OCI-LY7 (cell line): ENCODE results near the gene BMP15. TPM values are rescaled to one million over a fixed set of nuclear protein-coding genes. Genes with fewer than 3 reads are reported as not detected.

ENCODE experiments used
- BruUV-seq: library from RNA; stranded (reverse); fragments of 400-500 nt; replicated peaks from 2 replicates; lab custom pipeline; 2021; lab: Mats Ljungman, UMichigan
- CTCF ChIA-PET: fragments of 300-600 bp; sonication (Branson Sonifier 250); formaldehyde crosslinking; loops from one replicate; lab custom pipeline; 2022; ENCODE audit warnings: antibody characterized with exemption; ENCODE audit not compliant: unreplicated experiment; lab: Charles Lee
- POLR2A ChIA-PET: fragments of 300-600 bp; sonication (Branson Sonifier 250); formaldehyde crosslinking; loops from one replicate; lab custom pipeline; 2022; ENCODE audit warnings: antibody characterized with exemption; lab: Charles Lee
- DNase-seq: peaks from one replicate; pipeline ENCODE4 v3.0.0-alpha.2; 2015; ENCODE audit warnings: low spot score
- H2AFZ ChIP-seq: fragments of 200-600 bp; sonication (generic), shearing (Covaris generic); 2 replicates; pipeline ENCODE4 v1.6.1; 2014; ENCODE audit warnings: mild to moderate bottlenecking, antibody characterized with exemption, low read length, moderate library complexity
- H3K27ac ChIP-seq: fragments of 200-600 bp; sonication (generic); 2 replicates; pipeline ENCODE4 v1.5.1; 2014; ENCODE audit warnings: mixed run types, low read depth, mild to moderate bottlenecking, moderate library complexity, low read length, inconsistent platforms; ENCODE audit not compliant: poor library complexity, severe bottlenecking
- H3K36me3 ChIP-seq: fragments of 200-600 bp; sonication (generic); 2 replicates; pipeline ENCODE4 v1.6.1; 2014; ENCODE audit warnings: mild to moderate bottlenecking, antibody characterized with exemption, low read length, moderate library complexity, mixed read lengths; ENCODE audit not compliant: insufficient read depth
- H3K4me1 ChIP-seq: fragments of 200-600 bp; sonication (generic); 2 replicates; pipeline ENCODE4 v1.5.1; 2014; ENCODE audit warnings: mild to moderate bottlenecking, low read length; ENCODE audit not compliant: insufficient read depth, poor library complexity, severe bottlenecking
- H3K4me2 ChIP-seq: fragments of 200-600 bp; sonication (generic); 2 replicates; pipeline ENCODE4 v1.6.1; 2014; ENCODE audit warnings: mild to moderate bottlenecking, low read length
- H3K4me3 ChIP-seq: fragments of 200-600 bp; sonication (generic); 2 replicates; pipeline ENCODE4 v1.5.1; 2014; ENCODE audit warnings: mild to moderate bottlenecking, low read depth, low read length; ENCODE audit not compliant: poor library complexity, severe bottlenecking
- H3K79me2 ChIP-seq: fragments of 200-600 bp; sonication (generic); 2 replicates; pipeline ENCODE4 v1.6.1; 2016; ENCODE audit warnings: low read depth, mild to moderate bottlenecking, low read length, moderate library complexity, mixed read lengths; ENCODE audit not compliant: insufficient read depth
- H3K9me2 ChIP-seq: fragments of 200-600 bp; sonication (generic); 2 replicates; pipeline ENCODE4 v1.6.1; 2016; ENCODE audit warnings: mild to moderate bottlenecking, low read length, mixed read lengths; ENCODE audit not compliant: insufficient read depth
- H3K9me3 ChIP-seq: fragments of 200-600 bp; sonication (generic); 2 replicates; pipeline ENCODE4 v1.6.1; 2014; ENCODE audit warnings: mild to moderate bottlenecking, mixed run types, low read length, mixed read lengths
- H4K20me1 ChIP-seq: fragments of 200-600 bp; sonication (generic); 2 replicates; pipeline ENCODE4 v1.6.1; 2014; ENCODE audit warnings: mild to moderate bottlenecking, antibody characterized with exemption, low read length, moderate library complexity, mixed read lengths; ENCODE audit not compliant: insufficient read depth
- CTCF ChIP-seq: fragments of 200-600 bp; sonication (generic); conservative IDR thresholded peaks from 2 replicates; pipeline ENCODE4 v1.5.1; 2014; ENCODE audit warnings: mild to moderate bottlenecking, antibody characterized with exemption, low read length, moderate library complexity, mixed read lengths
- EZH2phosphoT487 ChIP-seq: fragments of 200-600 bp; sonication (generic); IDR thresholded peaks from 2 replicates; pipeline ENCODE4 v1.6.1; 2018; ENCODE audit warnings: low read depth, borderline replicate concordance, mild to moderate bottlenecking, mixed run types, antibody characterized with exemption, low read length, moderate library complexity, mixed read lengths
- intact Hi-C: fragments of 100-400 bp; cut with micrococcal nuclease; formaldehyde crosslinking; loops from one replicate; pipeline ENCODE4 v1.10.0; 2022; ENCODE audit not compliant: unreplicated experiment
- total RNA-seq, 2 experiments: library from RNA; depleted of rRNA in 1 of 2; stranded (reverse); fragments of >200 nt in 1 of 2; shearing (Covaris generic) in 1 of 2; gene quantifications; 2 replicates each; pipeline ENCODE4 v1.2.3, GENCODE V29; 2014 to 2022

BMP15 gene
- total RNA-seq, 2 experiments from 2014 or later, result not detected

GRCh38 chrX:50871922-50872453 is 38.5 kb upstream of the BMP15 start:
- H3K27ac ChIP-seq, result no peak overlapping the region
- H4K20me1 ChIP-seq, result no peaks in the 10 kb centered on the region
- TF ChIP-seq CTCF (no peak), EZH2phosphoT487 (no peak)
- H2AFZ ChIP-seq, result no peak overlapping the region
- H3K4me2 ChIP-seq, result no peak overlapping the region
- DNase-seq, result no peak
- no peaks in the 10 kb centered on the region for H3K36me3 ChIP-seq
- ChIA-PET POLR2A (no interaction called here), CTCF (no interaction called here)
- intact Hi-C loops, result no loop called here
- H3K79me2 ChIP-seq, result no peaks in the 10 kb centered on the region
- no TSS peak for BruUV-seq
- H3K4me1 ChIP-seq, result no peaks in the 10 kb centered on the region
- no peaks in the 10 kb centered on the region for H3K9me3 ChIP-seq
- no peak overlapping the region for H3K4me3 ChIP-seq
- no peaks in the 10 kb centered on the region for H3K9me2 ChIP-seq

- Histone ChIP-seq H3K27ac (no peak overlapping the region), H2AFZ (no peak overlapping the region), H3K36me3 (no peaks in the 10 kb centered on the region), H3K4me1 (no peaks in the 10 kb centered on the region), H3K9me3 (no peaks in the 10 kb centered on the region), H3K4me2 (no peak overlapping the region), H3K9me2 (no peaks in the 10 kb centered on the region), H3K4me3 (no peak overlapping the region), H3K79me2 (no peaks in the 10 kb centered on the region), H4K20me1 (no peaks in the 10 kb centered on the region)
- ChIA-PET POLR2A (no interaction called here), CTCF (no interaction called here)
- BruUV-seq, result no TSS peak
- DNase-seq, result no peak
- intact Hi-C loops, result no loop called here
- TF ChIP-seq CTCF (no peak), EZH2phosphoT487 (no peak)
These were observed 35.7 kb upstream of the BMP15 start for GRCh38 chrX:50874876-50875275.

- Histone ChIP-seq H2AFZ (no peak overlapping the region), H3K27ac (no peak overlapping the region), H3K4me1 (no peaks in the 10 kb centered on the region), H3K79me2 (no peaks in the 10 kb centered on the region), H3K9me3 (no peaks in the 10 kb centered on the region), H3K4me2 (no peak overlapping the region), H3K4me3 (no peak overlapping the region), H4K20me1 (no peaks in the 10 kb centered on the region), H3K9me2 (no peaks in the 10 kb centered on the region), H3K36me3 (no peaks in the 10 kb centered on the region)
- TF ChIP-seq CTCF (no peak), EZH2phosphoT487 (no peak)
- intact Hi-C loops, result no loop called here
- ChIA-PET CTCF (no interaction called here), POLR2A (no interaction called here)
- no peak for DNase-seq
- no TSS peak for BruUV-seq
These were observed 34.0 kb upstream of the BMP15 start for GRCh38 chrX:50876551-50876950.
